Measurements from ENCODE around the gene STAP2.

Gene STAP2

DNA sequence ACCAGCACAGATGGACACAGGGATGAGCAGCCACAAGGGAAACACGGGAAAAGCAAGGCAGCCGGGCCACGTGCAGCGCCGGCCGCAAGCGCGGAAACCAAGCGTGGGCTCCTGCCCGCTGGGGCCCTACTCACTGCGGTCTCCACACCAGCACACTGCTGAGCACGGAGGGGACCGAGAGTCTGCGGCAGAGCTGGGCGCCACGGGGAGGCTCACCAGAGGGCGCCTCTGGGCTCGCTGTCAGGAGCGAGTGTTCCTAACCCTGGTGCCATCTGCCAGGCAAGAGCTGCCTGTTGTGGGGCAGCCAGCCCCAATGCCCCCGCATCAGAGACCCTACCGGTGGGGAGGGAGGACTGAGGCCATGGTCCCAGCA lies 31.2 kb upstream of the STAP2 start:
- no peak for DNase-seq

DNA sequence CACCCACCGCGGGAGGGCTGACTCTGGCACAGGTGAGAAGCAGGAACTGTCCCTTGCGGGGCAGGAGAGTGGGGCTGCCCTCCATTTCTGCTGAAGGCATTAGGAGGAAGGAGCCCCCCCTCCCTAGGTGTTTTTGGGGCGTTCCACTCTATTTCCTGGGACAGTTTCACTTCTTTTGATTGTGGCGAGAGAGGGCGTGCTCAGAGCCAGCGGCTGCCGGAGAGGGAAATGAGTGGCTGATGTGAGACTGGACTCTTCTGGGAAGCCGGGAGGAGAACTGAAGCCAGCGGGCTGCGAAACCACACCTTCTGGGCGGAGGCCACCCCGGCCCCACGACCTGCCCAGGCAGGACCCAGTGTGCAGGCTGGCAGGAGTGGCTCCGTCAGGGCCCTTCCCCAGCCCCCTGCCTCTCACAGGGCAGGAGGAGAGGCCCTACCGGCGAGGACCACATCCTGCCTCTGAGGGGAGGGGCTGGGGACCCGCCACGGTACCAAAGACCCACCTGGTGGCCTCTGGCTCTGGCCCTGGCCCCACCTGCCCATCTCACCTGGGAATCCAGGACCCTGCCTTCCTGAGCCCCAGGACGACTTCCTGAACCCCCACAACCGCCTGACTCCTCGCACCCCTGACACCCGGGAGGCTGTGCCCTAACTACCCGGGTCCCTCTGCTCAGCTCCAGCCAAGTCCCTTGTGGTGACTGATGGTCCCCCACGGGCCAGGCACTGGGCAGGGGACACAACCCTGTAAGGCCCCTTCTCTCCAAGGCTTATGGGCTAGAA lies 30.7 kb upstream of the STAP2 start:
- DNase-seq, result no peak

DNA sequence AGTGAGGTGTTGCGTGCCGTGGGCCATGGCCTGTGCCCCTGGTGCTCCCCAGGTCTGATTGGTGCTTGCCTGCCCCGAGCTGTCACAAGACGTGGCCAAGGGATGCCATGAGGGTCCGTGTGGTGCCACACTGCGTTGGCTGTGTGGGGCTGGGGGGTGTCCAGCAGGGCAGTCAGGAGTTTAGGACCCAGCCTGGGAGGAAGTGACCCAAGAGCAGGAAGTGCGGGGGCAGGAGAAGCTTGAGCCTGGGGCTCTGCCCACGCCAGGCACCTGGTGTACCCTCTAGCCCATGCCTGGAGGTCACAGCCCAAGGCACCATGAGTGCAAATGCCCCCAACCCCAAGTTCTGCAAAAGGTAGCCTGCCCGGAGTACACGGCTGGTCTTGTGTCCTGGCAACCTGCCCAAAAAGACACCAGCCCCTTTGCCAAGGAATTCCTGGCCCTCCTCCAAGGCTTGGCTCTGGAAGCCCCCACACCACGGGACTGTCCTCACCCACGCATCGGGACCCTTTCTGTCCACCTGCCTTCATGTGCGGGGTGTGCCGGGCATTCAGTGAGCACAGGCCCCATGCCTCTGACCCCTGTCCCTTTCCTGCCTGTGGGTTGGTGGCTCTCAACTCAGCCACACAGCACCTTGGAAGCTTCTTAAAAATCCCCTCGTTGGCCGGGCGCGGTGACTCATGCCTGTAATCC lies 29.6 kb upstream of the STAP2 start:
- DNase-seq, result no peak

DNA sequence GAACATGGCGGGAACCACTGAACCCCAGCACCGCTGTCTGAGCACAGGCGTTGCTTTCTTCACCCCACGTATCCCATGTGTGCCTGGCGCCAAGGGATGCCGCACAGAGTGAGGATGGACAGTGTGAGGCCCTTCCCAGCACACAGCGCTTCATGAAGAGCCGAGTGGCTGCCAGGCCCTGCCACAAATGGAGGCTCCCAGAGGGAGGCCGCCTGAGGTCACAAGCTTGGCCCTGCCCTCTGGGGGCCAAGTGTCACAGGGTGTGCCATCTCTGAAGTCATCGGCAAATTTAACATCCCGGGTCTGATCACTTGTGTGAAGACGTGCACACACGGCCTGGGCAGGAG lies 29.1 kb upstream of the STAP2 start:
- no peak for DNase-seq

DNA sequence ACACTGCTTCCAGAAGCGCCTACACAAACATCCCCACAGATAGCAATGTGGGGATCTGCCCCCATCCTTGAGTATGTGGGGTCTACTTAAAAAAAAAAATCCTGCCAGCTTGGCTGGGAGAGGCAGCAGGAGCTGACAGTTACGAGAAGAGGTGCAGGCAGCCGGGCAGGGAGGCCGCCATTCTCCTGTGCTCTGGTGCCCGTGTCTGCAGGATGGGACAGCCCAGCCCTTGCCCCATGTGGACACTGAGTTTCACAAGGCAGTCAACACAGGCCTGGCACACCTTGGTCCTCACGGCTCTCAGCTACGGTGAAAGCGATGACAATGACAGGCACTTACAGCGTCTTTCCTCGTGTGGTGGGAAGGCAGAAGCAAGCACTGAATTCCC lies 28.7 kb upstream of the STAP2 start:
- DNase-seq, result no peak

DNA sequence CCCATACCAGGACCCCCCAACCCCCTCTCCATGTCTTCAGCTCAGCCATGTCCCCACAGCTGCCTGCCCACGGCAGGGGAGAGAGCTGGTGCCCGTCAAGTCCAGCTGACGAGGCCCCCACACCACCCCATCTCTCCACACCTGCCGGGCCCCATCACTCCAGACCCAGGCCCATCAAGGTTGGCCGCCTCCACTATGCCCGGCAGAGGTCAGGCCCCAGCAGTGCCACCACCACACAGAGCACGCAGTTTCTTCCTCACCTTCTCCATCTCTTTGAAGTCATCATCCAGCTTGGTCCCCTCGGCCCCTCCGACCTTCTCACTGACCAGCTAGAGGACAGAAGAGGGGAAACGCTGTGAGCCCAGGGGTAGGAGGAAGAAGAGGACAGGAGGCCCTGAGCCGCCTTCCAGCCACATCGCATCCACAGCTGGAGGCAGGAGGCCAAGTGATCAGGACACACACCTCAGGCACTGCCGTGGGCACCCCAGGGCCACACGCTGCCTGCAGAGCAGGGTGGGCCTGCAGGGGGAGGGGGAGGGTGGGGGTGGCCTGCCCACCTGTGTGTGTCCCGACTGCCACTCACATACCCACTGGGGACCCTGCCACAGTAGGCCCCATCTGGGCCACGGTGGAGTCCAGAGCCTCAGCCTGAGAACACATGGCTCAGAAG lies 28.2 kb upstream of the STAP2 start:
- no peak for DNase-seq

DNA sequence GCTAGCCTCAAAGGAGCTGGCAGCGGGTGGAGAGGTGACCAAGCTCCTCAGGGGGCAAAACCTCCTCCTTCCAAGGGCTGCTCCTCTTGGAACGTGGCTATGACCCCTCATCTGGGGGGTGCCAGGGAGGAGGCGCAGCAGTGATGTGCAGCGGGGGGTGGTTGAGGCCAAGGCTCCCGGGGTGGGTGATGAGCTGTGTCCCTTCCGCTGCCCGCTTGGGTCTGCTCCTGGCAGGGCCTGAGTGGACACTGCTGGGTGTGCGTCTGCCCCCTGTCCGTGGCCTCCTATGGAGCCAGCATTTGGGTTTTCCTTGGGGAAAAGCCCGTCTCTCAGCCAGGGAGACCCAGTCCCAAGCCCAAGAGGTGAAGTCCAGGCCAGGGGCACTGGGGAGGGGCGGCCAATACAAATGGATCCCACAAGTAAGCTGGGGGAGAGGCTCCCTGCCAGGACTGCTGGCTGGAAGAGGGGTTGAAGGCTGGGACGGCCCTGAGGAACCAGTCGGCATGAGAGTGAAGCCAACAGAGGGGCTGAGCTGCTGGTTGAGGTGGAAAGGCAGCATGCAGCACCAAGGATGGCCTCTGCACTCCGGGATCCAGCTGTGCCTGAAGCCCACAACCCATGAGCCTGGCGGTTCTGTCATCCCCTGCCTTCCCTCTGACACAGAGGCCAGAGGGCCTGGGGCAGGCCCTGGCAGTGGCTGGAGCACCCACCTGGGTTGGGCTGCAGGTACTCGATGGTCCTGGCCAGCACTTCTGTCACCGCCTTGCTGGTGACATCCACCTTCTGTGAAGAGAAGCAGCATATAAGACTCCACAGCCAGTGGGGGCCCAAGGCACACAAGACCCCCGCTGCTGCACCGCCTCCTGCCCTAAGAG lies 27.4 kb upstream of the STAP2 start:
- no peak for DNase-seq

DNA sequence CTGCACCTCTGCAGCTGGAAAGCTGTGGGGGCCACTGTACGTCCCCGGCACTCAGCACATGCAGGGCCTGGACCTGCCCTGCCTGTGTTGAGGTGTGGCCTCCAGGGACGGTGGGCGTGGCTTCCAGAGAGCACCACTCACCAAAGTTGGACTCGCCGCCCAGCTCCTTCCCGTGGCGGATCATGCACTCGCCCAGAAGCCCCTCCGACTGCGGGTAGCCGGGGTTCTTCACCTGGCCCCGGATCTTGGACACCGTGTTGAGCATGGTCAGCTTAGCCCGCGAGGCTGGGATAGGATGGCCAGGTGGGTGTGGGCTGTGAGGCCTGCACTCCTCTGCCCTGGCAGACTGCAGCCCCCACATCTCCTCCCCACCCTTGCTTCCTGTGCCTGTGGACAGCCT lies 26.7 kb upstream of the STAP2 start:
- no peak for DNase-seq

DNA sequence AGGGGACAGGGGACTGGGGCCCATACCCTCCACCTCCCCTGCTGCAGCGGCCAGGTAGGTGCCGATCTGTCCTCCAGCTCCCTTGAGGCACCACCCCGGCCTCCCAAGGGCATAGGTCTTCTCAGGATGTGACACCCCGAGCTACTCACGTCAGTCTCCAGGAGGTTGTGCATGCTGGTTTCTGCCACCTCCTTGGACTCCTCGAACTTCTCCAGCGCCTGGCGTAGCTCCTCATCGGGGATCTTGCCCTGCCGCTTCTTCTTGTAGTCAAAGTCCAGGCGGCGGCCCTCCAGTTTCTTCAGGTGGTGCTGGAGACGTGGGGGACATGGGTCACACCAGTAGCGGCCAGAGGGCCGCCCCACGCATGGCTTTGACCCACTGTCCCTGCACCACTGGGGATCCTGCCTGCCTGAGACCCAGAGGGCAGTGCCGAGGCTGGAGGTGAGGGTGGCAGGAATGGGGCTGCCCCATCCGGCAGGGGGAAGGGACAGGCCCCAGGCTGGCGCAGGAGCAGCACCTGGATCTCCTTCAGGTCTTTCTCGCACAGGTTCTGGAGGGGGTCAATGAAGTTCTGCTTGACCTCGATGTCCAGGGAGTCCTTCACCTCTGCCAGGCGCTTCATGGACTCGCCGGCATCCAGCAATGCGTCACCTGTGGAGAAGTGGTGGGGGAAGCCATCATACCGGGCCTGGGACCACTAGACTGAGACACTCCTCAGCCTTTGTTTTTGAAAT lies 25.1 kb upstream of the STAP2 start:
- no peak for DNase-seq

DNA sequence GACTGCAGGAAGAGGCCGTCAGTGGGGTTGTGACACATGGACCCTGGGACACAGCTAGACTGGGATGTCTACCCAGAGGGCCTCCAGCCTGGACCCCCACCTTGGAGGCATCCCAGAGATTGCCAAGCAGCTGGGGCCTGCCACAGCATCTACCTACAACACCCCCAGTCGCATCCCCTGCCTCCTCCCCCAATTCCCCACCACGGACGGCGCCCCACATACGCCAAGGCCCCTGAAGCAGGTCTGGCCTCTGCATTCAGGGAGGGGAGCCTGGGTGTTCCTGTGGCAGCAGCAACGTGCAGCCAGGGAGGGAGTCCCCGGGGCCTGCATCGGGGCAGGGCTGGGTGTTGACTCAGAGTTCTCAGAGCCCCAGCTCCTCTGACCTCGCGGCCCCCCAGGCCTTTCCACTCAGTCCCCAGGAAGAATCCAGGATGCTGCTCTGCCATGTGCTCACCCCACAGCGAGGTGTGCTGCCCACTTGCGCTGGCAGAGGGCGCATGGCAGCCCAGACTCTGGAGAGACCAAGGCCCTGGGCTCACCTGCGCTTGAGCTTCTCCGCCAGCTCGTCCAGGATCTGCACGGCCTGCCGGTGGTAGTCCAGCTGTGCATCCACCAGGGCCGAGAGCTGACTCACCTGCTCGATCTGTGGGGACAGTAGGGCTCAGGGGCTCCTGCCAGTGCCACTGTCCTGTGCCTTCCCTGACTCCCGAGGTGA lies 24.4 kb upstream of the STAP2 start:
- no peak for DNase-seq

DNA sequence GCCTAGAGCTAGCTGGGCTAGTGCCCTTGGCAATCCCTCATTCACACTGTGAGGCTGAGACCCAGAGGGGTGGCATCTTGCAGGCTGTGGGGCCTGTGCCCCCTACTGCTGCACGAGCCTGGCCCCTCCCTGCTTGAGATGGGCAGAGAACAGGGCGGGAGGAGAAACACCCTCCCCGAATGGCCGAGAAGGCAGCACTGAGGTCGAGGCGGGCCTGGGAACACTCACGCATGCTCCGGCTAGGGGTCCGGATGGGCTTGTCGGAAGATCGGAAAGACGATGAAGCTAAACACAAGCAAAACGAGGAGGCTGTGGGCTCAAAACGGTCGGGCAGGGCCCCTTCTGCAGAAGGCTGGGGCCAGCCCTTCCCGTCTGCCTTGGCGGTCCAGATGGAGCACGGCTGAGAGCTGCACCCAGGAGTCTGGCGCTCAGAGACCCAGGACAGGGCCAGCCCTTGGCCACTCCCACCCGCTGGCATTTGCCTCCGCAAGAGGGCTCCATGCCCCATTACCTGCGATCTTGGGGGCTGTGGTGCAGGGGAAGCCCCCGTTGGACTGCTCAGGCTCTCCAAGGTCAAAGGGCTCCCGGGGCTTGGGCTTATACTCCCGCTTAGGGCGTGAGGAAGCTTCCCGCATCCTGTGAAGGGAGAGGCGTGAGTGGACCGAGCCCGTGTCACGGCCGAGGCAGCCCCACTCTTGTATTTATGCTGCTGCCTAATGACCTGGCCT lies 23.6 kb upstream of the STAP2 start:
- DNase-seq, result no peak

DNA sequence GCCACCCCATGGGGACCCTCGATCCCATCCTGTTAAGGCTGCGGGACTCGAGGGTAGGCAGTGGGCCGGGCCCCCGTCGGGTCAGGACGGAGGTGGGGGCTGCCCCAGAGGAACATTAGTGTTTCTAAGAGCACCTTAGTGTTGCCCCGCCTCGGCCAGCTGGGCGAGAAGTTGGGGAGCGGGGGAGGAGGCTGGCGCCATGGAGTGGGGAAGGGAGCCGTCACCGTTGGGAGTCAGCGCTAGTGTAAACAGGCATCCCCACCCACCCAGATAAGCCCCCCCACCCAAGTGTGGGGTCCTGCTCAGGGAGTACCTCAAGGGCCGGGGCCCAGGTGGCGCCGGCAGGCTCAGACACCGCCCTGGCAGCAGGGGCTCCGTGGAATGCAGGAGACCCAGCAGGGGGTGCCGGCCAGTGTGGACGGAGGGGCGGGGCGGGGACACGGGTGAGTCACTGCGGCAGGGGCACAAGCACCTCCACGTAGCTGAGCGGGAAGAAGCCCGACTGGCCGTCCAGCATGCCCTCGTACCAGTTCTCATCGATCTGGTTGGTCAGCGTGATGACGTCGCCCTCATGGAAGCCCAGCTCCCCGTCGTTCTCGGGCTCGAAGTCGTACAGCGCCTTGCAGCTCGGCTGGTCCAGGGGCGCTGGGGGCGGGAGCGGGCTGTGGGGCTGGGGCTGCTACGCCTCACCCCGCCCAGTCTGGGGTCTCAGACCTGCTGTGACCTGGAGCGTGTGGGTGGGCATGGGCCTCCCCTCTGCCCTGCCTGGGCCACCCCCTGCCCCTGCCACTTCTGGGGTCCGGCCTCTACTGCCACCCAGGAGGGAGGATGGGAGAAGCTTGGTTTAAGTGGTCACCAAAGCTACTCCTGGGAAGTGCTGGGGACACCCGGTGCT lies 22.8 kb upstream of the STAP2 start:
- DNase-seq, result no peak

DNA sequence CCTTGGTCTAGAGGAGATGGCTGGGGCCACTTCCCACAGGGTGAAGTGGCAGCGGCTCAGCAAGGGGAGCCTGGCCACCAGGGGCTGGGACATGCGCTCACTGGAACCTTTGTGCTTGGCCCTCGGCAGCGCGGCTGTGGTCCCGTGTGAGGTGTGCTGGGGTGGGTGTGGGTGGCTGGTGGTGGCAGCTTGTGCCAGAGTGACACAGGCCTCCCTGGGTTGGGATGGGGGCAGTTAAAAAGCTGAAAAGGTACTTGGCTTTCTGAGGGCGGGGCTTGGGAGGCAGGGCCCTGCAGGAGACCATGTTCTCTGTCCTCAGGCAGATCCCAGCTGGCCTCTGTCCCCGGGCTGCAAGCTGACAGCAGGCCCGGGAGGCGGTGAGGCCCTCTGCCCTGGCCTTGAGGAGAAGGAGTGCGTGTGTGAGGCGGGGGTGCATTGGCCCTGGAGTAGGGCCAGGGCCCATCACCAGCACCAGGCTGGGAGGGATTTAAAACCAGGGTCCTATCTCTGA lies 22.1 kb upstream of the STAP2 start:
- no peak for DNase-seq

DNA sequence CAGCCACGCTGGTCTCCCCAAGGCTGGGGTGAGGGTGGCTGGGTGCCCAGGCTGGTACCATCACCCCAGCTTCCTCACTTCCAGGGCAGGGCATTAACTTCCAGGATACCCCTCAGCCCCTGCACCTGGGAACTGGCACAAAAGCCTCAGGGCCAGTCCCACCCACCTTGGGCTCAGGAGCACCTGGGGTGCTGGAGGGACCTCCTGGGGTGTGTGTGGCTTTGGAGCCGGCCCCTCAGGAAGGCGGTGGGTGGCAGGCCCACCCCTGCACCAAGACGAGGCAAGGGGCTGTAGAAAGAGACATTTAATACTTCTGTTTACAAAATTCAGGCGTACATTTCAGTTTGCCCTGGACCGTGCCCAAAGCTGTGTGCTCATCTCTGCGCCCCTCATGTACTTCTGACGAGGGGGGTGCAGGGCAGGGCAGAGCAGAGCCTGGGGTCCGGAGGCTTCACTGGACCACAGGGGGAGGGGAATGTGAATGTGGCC lies 21.5 kb upstream of the STAP2 start:
- no peak for DNase-seq

DNA sequence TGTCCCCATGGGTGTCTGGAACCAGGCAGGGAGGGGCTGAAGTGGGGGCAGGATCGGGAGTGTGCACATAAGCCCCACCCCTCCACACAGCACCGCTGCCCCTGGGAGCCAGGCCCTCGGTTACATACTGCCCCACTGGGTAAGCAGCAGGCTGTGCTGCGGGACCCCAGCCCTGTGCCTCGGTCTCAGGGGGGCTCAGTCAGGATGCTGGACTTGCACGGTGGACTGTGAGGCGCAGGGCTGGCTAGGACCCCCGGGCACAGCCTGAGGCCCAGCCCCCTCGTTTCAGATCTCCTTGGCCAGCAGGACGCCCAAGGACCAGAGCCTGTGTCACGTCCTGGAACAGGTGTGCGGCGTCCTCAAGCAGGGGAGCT lies 21.0 kb upstream of the STAP2 start:
- no peak for DNase-seq

DNA sequence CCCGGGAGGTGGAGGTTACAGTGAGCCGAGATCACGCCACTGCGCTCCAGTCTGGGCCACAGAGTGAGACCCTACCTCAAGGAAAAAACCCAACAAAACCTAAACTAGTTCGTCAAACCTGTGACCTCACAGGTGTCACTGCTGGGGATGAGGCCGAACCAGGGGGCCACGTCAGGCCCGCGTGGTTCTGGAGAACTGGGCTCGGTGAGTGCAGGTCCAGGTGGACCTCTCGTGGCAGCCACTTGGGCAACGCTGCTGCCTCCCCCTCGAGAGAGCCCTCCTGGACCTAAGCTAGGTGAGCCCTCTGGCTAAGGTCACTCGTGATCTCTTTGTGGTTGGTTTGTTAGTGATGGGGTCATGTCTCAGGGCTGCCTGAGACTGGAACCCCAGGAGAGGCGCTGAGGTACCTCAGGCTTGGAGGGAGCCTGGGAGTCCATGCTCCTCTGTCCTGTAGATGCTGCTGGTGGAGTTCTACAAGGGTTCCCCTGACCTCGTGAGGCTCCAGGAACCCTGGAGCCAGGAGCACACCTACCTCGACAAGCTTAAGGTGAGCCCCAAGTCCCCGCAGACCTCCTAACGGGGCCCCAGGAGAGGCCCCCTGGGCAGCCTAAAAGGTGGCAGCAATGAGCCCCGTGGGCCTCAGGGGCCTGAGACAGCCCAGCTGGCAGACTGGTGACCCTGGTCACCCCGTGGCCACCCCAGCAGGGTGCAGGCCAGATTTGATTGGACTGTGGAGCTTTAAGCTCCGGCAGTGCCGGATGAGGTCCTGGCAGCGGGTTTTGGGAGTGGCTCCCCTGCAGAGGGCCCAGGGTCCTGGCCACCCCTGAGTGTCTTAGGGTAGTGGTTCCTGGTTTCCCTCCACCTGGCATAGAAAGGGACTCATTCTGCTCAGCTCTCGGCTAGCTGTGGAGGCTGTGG lies 20.3 kb upstream of the STAP2 start:
- DNase-seq, result no peak

DNA sequence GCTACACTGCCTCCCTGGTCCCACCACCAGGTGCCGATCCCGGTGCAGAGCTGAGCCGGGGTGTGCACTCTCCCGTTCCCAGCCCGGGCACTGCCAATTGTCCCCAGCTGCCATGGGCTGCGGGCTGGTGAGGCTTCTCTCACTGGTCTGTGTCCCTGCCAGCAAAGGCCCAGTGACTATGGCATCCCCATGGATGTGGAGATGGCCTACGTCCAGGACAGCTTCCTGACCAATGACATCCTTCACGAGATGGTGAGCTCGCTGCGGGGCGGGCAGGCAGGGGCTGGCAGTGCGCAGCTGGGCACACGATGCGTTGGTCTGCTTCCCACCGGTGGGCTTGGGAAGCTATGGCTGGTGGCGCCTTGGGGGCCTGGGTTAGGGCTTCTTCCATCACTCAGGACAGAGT lies 19.3 kb upstream of the STAP2 start:
- no peak for DNase-seq

DNA sequence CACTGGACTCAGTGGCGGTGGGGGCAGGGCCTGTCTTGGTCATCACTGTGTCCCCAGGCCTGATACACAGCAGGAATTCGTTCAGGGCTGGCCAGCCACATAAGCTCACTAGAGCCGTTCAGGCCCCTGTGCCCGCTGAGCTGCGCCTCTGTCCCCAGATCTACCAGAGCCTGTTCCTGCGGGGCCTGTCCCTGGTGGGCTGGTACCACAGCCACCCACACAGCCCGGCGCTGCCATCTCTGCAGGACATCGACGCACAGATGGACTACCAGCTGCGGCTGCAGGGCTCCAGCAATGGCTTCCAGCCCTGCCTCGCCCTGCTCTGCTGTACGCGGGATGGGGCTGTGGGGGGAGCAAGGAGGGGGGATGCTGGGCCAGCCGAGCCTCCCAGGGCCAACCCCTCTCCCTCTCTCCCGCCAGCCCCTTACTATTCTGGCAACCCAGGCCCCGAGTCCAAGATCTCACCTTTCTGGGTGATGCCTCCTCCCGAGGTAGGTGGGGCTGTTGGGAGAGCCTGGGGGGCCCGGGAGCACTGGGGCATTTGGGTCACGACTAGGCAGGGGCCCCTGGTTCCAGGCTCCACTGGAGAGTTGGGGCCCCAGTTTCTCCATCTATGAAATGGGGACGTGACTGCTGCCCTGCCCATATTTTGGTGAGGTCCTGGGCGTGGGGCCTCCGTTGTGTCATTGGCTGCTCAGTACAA lies 18.6 kb upstream of the STAP2 start:
- DNase-seq, result no peak

All from EL (cell line).